HFF-Myc (cell line): Measurements from ENCODE around the gene RAB30.
"Not testable (repeated sequence)": the region's sequence is repeated elsewhere in the genome, so short reads cannot be mapped to it uniquely, and the experiment has no call there.

ENCODE experiments used
- DNase-seq: peaks from one replicate; pipeline ENCODE4 v3.0.0-alpha.2; 2011; ENCODE audit warnings: low read depth; ENCODE audit errors: extremely low read depth
- H3K4me3 ChIP-seq: replicated peaks from 2 replicates; pipeline ENCODE4 v1.5.1; 2011; ENCODE audit warnings: low read depth, mild to moderate bottlenecking, control low read depth, low read length
- TF ChIP-seq, protein P1 (sequence below): IDR thresholded peaks from 2 replicates; pipeline ENCODE4 v1.5.1; 2012; ENCODE audit warnings: mild to moderate bottlenecking, low read depth, low read length, control low read depth; ENCODE audit errors: missing control alignments

RAB30 gene

DNA sequence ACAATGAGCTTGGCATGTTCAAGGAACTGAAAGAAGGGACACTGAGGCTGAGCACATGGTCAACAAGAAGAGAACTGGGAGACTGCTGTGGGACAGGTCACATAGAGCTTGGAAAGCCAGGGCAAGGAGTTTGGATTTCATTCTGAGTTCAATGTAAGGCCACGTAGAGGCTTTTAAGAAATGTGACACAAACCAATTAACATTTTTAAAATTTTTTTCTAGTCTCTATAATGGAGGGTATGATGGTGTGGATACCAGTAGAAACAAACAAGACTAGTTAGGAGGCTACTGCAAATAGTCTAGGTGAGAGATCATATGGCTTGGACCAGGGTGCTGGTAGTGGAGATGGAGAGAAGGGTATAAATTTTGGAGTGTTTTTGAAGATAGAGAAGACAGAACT, 56.7 kb downstream of the RAB30 start:
- no peak overlapping the region for H3K4me3 ChIP-seq
- no peak for DNase-seq
- TF ChIP-seq, protein P1, sequence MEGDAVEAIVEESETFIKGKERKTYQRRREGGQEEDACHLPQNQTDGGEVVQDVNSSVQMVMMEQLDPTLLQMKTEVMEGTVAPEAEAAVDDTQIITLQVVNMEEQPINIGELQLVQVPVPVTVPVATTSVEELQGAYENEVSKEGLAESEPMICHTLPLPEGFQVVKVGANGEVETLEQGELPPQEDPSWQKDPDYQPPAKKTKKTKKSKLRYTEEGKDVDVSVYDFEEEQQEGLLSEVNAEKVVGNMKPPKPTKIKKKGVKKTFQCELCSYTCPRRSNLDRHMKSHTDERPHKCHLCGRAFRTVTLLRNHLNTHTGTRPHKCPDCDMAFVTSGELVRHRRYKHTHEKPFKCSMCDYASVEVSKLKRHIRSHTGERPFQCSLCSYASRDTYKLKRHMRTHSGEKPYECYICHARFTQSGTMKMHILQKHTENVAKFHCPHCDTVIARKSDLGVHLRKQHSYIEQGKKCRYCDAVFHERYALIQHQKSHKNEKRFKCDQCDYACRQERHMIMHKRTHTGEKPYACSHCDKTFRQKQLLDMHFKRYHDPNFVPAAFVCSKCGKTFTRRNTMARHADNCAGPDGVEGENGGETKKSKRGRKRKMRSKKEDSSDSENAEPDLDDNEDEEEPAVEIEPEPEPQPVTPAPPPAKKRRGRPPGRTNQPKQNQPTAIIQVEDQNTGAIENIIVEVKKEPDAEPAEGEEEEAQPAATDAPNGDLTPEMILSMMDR = no peak

DNA sequence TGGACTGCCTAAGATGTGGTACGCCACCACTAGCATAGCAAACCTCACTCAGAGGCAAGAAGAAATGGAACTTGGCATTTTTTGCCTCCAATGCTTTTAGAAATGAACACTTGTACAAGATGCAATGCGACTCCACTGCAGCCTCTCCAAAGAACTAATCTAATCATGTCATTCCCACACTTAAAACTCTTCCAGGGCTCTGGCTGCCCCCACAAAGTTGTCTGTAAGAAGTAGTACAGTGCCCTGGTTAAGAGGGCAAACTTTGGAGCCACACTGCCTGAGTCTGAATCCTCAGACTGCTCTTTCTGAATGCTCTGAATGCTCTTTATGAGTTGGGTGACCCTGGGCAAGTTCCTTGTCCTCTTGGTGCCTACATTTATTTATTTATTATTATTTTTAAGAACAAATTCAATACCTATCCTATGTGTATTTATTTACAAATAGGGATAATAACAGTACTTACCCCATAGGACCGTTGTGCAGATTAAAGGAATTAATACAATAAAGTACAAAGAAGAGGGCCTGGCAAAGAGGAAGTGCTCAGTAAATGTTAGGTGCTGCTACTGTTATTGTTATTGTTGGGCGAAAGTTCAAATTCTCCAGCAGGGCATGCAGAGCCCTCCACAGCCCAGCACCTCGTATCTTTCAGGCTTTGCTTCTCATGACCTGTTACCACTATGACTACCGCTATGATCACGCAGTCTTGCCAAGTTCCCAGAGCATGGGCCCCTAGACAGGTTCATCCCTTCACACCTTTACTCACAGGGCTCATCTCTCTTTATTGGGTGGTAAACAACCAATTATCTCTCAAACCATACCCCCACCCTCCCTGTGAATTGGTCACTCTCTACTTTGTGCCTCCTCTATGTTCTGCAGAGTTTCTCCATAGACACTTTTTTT, 59.3 kb downstream of the RAB30 start:
- no peak overlapping the region for H3K4me3 ChIP-seq
- no peak for DNase-seq
- TF ChIP-seq, protein P1 = no peak

DNA sequence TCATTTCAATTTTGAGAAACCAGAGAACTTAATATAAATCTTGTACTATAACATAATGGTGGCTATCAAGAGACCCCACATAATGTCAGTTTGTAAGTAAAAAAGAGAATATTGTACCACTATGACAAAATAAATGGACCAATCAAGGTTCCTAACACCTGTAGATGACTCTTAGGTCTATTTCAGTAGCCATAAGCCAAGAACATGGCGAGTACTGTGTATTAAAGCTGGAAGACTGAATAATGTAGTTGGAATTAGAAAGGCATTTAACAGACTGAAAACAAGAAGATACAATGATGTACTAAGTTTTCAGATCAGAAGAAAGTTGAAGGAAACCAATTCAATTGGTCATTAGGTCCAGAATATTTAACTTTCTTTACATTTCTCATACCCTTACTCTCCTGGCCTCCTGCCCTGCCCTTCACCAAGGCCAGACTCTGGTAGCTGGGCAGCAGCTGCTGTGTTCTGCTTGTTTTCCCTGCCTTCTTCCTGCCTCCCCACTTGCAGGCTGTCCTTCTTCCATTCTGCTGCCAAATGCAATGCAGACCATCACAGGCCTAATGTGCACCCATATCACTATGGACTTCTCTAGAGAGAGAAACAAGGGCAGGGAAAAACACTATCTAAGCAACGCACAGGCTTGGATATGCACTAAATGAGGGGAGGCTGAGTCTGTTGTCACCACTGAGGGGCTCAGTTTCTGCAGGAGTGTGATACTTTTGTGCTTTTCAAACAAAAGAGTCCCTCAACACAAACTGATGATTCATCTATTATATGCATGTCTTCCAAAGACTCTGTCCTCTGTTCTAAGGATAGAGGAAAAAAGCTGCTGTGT, 60.1 kb downstream of the RAB30 start:
- no peak for DNase-seq
- no peak overlapping the region for H3K4me3 ChIP-seq
- TF ChIP-seq, protein P1 = no peak

DNA sequence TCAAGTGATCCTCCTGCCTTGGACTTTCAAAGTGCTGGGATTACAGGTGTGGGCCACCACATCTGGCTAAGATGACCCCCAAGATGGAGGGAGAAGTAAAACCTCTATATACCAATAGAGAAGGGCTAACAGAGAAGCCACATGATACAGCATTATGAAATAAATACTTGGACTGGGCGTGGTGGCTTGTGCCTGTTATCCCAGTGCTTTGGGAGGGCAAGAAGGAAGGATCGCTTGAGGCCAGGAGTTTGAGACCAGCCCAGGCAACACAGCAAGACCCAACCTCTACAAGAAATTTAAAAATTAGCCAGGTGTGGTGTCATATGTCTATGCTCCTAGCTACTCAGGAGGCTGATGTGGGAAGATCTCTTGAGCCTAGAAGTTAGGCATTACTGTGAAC, 61.7 kb downstream of the RAB30 start:
- DNase-seq = no peak
- no peak overlapping the region for H3K4me3 ChIP-seq
- TF ChIP-seq, protein P1 = no peak

DNA sequence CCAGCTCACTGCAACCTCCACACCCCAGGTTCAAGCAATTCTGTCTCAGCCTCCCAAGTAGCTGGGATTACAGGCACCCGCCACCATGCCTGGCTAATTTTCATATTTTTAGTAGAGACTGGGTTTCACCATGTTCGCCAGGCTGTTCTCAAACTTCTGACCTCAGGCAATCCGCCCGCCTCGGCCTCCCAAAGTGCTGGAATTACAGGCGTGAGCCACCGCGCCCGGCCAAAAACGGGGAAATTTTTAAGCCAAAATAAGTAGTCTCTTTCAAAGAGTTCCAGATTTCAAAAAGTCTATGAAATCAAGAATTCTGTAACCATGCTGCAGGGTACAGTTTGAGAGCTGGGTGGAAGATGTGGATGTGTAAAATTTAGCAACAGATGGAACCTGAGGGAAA, 62.6 kb downstream of the RAB30 start:
- not testable (repeated sequence) for DNase-seq, H3K4me3 ChIP-seq

DNA sequence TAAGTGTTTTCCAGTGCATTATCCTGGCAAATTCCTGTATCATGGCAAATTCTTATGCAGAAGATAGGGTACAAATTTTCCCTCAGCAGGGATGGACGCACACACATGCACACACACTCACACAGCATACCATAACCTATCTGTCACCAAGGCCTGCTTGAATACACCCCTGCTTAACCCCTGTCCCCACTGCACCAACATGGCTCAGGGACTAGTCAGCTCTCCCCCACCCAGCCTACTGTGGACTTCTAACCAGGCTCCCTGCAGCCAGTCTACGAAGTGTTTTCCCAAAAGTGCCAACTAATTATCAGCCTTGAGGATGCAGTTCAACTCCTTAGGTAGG, 63.1 kb downstream of the RAB30 start:
- DNase-seq = no peak
- TF ChIP-seq, protein P1 = no peak
- no peak overlapping the region for H3K4me3 ChIP-seq

DNA sequence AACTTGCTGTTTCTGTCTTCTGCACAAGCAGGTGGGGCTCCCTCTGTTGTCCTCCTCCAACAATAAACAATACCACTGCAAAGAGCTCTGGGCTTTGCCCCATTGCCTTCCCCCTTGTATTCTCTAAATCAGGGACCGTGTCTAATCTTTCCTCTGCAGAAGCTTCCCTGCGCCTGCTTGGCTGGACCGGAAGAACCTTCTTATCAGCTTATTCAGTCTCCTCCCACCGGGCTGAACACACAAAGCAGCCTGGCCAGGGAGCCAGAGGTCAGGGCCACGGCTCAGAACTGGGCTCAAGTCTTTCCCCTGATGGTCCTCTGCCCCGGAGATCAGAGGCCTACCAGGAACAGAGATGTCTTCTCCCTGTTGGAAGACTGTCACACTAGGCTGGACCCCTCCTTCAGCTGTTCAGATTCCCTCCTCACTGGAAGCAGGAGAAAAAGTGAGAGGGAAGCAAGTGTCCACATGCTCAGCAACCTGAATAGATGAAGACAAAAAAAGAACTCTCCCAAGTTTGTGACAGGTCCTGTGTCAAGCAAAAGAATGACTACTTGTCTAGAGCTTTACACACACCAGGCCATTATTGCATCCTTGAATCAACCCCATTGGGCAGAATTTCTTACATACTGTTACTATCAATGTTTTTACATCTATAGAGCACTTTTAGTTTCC, 63.7 kb downstream of the RAB30 start:
- TF ChIP-seq, protein P1 = no peak
- no peak for DNase-seq
- no peak overlapping the region for H3K4me3 ChIP-seq
